GF-D8 (cell line): Measurements from ENCODE around the gene RBPJ.
A peak's percentile ranks its signal among the peaks of the same experiment; 100 is the strongest.

Experiments used
- DNase-seq: peaks from one replicate; lab custom pipeline; 2025; lab: John Stamatoyannopoulos, UW

The RBPJ gene

DNA sequence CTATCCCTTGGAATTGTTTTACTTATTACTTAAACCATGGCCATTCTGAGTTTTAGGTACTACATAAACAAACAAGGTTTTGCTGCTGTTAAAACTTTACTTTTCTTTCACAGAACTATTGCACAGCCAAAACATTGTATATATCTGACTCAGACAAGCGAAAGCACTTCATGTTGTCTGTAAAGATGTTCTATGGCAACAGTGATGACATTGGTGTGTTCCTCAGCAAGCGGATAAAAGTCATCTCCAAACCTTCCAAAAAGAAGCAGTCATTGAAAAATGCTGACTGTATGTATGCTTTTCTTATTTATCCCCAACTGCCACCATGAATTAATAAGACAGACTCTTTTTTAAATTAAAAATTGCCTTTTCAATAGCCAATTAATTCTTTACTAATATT lies 99.6 kb downstream of the RBPJ start:
- DNase-seq = no peak

DNA sequence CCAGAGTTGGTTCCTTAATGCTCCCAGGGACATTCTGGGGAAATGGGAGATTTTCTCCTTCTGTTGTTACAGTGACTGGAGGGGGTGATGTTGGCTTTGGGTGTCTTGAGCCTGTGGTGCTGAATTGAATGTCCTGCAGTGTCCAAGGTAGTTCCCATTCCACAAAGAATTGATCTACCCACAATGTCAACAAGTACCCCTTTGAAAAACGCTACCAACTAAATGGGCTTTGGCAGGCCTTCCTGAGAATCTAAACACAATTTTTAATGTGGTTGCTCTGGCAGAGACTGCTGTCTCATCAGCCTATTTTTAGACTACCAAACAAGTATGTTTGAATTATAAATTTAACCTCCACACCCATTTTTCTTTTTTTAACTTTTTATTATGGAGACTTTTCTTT lies 100.1 kb downstream of the RBPJ start:
- no peak for DNase-seq

DNA sequence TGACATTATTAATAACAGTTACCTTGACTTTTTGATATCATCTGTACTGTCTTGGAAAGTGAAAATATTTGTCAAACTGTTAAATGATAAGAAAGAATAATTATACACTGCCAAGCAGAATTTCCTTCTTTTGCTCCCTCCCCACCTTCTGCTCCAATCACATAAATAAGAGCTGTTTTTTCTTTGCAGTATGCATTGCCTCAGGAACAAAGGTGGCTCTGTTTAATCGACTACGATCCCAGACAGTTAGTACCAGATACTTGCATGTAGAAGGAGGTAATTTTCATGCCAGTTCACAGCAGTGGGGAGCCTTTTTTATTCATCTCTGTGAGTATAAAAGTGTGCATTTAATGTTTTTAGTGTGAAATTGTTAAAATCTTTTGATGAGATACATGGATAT lies 103.3 kb downstream of the RBPJ start:
- DNase-seq = no peak

DNA sequence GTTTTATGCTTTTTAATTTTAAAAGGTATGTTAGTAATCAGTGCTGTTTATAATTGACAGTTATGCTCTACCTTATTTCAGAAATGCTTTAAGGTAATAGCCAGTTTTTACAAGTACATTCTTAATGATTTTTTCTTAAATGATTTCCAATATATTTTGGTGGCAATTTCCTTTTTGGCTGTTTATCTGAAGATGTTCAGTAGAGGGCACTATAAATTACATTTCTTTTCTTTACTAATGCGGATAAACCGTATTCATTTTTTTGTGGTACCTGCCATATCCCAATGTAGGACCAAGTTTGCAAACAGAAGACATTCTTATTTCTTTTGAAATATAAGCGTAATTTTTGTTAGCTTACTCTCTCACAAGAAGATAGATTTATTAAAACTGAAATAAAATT lies 104.0 kb downstream of the RBPJ start:
- no peak for DNase-seq

DNA sequence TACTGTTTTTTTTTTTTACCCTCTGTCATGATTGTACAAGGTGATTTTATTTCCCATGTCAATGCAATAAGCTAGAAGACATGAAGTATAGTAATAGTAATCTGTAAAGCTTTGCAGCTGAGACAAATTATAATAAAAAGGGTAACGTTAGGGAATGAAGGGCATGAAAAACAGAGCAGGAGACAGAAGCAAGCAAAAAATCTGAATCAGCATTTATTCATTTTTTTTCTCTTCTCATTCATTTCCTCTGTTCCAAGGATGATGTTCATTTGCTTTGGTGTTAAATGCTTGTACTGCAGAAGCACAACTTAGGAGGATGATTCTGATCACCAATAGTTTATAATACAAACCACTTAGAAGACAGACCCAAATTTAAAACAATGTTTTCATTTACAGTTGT lies 105.1 kb downstream of the RBPJ start:
- no peak for DNase-seq

DNA sequence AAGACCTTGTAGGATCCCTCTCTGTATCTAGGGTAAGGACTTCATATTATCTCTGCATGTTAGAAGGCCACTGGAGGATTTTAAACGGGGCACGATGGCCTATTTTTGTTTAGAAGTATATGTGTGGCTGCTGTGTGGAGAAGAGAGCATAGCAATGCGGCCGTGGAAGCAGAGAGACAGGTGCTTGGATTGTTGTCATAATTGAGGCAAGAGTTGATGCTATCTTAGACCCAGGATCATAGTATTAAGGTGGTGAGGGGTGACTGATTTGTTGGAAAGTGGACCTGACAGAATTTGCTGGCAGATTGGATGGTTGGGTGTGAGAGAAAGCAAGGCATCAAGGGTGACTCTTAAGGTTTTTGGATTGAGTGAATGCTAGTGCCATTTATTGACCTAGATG lies 106.1 kb downstream of the RBPJ start:
- no peak for DNase-seq

DNA sequence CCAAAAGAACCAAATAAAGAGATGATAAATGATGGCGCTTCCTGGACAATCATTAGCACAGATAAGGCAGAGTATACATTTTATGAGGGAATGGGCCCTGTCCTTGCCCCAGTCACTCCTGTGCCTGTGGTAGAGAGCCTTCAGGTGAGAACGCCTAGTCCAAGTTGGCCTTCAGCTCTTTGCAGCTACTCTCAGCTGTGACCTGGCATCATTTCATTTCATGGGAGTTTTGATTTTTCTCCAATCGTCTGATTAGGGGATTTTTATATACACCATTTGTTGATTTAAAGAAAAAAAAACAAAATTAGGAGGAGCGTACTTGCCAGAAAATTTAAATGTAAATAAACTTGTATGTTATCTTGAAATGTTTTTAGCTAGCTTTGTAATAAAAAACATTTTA lies 109.1 kb downstream of the RBPJ start:
- DNase-seq = no peak

DNA sequence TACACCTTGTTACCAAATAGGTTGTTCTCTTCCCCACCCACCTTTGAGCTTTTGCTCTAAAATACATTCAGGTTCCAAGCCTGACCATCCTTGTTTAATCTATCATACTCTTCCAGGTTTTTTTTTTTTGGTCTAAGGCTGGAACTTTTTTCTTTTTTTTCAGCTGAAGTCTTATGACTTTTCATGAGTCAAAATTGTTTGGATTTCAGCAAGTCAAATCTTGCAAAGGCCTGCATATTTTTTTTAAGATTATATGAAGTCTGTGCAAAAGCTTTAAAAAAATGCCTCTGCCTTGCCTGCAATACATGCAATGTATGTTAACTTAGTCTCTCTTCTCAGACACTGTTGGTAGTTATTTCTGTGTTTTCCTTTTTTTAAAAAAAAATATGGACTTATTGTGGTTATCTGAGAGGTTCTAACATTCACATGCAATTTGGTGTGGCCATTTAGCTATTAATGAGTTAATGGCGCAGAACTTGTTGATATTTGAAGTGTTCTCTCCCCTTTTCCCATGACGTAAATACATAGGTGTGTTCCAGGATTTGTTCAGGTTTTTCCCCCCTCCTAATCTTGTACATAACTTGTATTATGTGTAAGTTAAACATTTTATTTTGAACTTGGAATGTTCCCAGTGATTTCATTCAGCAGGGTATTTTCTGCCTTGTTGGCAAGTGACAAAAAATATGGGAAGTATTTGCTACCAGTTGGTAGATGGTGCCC lies 110.8 kb downstream of the RBPJ start:
- DNase-seq = no peak

DNA sequence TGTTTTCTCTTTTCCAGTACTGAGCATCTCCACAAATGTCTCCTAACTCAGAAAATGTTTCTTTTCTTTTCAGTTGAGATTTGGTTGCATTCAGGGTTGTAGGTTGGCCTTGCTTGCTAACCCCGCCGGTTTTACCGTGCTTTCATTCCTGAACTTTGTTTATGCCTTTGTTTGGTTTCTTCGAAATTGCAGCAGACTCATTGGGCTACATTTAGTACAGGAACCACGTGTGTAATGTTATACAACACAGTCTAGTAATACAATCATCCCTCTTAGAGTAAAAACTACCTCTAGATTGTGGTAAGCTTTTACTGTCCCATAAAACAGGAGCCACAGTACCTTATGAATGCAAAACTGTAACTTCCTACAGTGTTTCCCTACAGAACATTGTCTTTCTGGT lies 111.6 kb downstream of the RBPJ start:
- no peak for DNase-seq

DNA sequence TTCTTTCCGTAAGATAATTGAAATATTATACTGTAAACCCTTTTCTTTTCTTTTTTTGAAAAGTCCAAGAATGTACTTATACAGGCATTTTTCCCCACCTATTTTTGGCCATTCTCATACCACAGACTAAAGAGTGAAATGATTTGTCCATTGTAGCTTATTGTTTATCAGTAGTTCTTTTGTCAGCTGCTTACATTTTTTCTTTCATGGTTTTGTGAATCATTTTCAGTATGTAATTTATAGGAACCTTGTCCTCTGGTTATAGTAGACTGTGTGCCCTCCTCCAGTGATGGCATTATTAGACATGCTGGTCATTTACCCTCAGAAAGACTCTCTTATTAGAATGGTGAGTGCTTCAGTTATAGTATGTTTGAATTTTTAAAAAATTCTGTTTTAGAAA lies 112.7 kb downstream of the RBPJ start:
- DNase-seq = no peak

DNA sequence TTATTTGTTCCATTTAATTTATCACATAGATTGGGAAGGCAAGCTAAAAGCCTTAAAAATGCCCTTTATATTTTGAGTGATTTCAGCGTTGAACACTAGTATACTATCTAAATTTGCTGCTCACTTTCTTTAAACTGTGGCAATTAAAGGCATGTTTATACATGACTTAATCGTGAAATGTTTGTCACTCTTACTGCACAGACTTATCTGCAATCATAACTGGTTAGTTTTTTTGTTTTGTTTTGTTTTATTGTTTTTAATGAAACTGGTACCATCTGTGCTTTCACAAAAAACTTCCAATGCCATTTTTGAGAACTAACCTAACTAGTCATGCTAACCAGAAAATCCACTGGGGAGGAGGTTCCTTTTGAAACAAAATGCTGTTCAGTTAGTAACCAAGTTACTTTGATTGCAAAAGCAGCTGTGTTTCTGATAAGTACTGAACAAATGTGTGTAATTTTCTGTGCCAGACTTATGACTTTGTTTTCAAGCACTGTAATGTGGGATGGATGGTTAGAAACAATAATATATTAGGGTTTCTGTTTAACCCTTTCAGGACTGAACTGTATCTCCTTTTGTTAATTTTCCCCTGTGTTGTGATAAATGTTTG lies 113.3 kb downstream of the RBPJ start:
- no peak for DNase-seq

DNA sequence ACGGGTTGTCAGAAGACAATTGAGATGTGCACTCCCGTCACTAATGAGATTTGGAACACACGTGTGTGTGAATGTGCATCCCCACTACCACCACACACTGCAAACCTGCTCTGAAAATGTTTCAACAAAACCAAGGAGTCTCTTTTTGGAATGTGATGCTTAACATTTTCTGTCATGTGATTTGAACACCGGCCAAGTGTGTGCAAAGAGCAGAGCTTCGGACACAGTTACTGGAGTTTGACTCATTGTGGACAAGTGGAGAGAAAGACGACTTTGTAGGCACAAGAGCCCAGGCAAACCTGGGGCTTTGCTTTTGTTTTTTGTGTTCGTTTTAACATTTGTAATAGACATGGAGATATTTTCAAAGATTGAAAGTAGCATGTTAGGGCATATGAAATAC lies 120.3 kb downstream of the RBPJ start:
- DNase-seq = no peak

DNA sequence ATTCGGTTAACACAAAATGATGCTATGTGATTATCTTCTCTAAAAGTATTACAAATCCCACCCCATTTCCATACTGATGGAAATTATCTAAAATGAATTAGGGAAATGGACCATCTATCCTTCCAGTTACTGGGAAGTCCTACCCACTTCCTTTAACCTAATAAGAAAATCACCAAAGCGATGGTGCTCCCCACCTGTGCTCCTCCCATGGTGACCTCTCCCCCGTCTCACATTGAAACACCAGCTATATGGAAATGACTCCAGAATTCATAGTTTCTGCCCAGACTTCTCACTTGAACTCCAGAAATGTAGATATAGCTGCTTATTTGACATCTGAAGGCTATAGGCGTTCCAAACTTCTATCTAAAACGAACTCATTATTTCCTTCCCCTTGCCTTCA lies 121.0 kb downstream of the RBPJ start:
- DNase-seq = no peak

DNA sequence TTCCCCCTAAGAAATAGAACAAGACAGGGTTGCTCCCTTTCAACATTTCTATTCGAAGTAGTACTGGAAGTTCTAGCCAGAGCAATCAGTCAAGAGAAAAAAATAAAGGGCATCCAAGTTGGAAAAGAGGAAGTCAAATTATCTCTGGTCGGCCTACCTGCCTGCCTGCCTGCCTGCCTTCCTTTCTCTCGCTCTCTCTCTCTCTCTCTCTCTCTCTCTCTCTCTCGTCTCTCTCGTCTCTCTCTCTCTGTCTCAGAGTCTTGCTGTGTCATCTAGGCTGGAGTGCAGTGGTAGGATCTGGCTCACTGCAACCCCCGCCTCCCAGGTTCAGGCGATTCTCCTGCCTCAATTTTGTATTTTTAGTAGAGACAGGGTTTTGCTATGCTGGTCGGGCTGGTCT lies 126.6 kb downstream of the RBPJ start:
- no peak for DNase-seq

DNA sequence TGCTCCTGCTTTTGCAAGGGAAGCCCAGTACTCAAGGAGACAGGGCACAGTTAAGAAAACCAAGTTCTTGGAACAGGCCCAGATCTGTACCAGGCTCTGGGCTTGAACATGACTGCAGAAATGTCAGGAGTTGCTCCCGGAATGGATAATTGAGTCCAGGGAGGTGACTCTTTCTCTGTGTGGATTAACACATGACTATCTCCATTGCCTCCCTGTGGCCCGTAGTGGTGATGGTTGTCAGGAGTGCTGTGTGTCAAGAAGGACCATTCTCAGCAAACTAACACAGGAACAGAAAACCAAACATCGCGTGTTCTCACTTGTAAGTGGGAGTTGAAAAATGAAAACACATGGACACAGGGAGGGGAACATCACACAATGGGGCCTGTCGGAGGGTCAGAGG lies 129.6 kb downstream of the RBPJ start:
- DNase-seq = no peak

DNA sequence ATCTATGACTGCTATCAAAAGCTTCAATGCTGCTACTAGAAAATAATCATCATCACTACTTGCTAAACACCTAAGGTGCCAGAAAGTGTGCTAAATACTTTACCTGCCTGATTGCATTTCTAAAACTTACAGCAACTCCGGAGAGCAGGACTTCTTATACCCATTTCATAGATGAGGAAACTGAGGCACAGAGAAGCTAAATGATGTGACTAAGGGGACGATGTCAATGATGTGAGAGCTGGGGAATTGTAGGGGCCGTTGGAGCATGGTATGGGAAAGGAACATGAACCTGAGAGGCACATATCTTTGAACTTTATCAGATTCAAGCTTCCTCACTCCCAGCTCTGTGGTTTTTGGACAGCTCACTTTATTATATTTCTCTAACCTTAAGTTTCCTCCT lies 130.8 kb downstream of the RBPJ start:
- DNase-seq = no peak

DNA sequence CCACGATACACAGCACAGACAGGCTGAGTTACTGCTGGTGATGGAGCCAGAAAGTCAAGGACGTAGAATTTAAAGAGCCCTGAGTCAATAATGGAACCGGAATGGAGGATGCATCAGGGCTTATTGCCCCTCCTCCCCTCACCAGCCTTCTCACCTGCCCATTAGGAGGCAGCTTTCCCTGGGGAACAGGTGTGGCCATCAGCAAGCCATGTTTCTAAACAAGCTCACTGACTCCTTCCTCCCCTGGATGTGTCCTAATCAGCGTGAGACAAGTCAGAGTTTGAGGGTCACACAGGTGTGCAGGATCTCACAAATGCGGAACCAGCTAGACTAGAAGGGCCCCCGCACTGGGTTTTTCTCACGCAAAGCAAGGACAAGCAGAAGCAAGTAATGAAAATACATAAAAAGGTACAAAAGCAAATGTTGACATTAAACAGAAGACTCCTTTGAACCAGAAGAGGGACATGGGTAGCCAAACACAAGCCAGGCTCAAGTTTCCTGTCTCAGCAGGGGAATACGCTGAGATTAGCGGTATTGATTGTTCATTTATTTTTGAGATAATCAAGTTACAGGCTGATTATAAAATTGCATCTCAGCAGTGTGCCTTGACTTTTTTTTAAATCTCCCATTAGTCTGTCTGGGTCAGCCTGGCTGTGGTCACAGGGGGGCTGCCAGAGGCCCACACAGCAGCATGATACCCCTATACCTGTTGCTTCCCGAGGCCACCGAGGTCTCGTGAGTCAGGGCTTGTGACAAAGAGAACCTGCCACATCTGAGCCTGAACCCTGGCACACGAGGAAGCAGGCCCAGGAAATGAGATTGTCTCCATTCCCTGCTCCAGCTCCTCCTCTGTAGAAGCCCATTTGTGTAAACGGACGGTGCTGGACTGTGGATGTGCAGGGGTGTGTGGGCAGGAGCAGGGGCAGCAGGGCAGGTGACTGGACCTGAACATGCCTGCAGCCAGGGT lies 132.0 kb downstream of the RBPJ start:
- DNase-seq = no peak

DNA sequence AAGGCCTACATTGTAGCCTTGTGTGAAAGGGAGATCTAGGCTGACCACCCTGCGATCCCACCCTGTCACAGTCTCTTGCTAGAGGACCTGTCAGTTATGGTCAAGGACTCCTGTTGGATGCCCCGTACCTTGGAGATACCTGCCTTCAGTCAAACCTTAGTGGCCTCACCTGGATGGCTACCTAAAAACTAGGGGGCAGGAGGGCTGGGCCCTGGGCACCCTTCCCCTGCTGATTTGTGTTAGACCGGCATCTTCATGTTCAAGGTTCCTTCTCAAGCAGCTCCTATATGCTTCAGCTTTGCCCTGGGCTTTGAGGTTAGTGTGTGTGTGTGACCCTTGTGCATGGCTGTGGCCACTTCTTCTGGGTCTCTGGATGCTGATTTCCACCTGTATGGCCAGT lies 134.1 kb downstream of the RBPJ start:
- no peak for DNase-seq

DNA sequence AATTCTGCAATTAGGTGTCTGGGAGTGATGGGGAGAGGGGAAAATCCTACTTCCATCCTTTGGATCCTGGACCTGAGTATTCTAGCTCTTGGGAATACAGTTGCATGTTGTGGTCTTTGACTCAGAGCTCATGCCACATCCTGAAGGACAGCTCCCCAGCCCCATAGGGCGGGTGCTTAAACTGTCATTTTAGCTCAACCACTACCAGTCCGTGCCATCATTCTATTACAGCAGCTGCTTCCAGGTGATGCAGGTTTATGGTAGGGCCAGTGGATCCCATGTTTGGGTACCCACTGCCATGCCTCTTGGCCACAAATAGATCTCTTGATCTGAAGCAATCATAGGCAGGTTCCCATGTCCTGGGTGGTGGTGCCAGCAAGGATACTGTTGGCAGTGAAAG lies 134.8 kb downstream of the RBPJ start:
- no peak for DNase-seq

DNA sequence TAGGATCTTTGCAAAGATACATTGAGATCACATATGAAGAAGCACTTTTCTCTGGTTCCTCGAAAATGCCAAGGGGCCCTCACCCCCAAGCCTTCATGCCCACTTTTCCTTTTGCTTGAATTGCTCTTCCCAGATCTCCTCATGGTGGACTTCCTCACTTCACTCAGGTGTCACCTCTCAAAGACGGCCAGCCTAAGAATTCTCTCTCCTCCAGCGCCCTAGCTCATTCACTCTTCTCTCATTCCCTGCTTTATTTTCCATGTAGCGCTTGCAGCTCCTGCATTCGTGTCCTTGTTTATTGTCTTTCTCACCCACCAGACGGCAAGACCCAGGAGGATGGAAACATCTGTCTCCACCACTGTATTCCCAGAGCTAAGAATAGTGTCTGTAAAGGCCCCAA lies 136.6 kb downstream of the RBPJ start:
- no peak for DNase-seq

DNA sequence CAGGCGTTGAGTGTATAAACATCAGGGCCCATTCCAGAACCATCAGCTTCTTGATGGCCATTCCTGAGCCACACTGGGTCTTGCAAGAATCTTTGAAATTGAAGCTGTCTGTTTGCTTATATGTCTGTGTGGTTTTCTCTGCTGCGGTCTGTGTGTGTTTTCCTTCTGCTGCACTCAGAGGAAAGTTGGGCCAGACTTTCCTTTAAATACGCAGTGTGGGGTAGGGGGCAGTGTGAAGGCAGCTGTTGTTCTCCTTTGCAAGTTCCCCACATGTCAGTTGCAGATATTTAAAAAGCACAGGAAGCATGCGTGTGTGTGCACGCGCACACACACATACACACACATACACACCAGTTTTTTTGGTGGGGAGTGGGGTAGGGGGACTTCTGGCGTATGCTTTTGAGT lies 137.3 kb downstream of the RBPJ start:
- peak; percentile 10 for DNase-seq

DNA sequence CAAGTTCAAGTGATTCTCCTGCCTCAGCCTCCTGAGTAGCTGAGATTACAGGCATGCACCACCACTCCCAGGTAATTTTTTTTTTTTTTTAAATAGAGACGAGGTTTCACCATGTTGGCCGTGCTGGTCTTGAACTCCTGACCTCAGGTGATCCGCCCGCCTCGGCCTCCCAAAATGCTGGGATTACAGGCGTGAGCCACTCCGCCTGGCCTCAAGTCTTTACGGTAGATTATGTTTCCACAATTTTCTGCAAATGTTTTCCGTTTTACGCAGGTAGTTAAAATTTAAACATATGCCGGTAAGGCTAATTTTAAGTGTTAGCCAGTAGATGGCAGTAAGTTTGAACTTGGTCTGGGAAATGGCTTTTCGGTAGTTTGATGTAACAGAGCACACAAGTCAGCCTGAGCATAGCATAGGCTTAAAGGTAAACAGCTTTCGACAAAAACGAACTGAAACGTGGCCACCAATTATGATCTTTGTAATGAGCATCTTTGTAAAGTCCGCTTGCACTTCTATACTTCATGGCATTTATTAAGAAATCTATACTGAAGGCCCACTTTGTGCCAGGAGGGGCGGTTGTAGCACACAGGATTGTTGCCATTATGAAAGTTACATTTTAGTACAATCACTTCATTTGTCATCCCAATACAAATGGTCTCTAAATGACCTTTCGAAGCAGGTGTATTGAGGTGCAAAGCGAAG lies 138.4 kb downstream of the RBPJ start:
- peak; percentile 8 for DNase-seq
